Urinary bladder (tissue), 4 donors: ENCODE measurements around the gene CCDC201. TPM values are rescaled to one million over a fixed set of nuclear protein-coding genes. Genes with fewer than 3 reads are reported as not detected.
"Not testable (repeated sequence)": the region's sequence is repeated elsewhere in the genome, so short reads cannot be mapped to it uniquely, and the experiment has no call there.

Experiments used
- DNase-seq: peaks from one replicate; pipeline ENCODE4 v3.0.0-alpha.2; 2015; ENCODE audit errors: extremely low spot score
- H3K27ac ChIP-seq: one replicate; pipeline ENCODE4 v1.5.1; 2013; ENCODE audit warnings: low read depth, mild to moderate bottlenecking, moderate library complexity
- H3K36me3 ChIP-seq: one replicate; pipeline ENCODE4 v1.6.1; 2013; ENCODE audit warnings: mild to moderate bottlenecking, moderate library complexity; ENCODE audit not compliant: insufficient read depth
- H3K4me1 ChIP-seq: one replicate; pipeline ENCODE4 v1.6.1; 2013; ENCODE audit warnings: mild to moderate bottlenecking, moderate library complexity; ENCODE audit not compliant: insufficient read depth
- H3K4me3 ChIP-seq: one replicate; pipeline ENCODE4 v1.5.1; 2013; ENCODE audit warnings: low read depth, low read length
- WGBS: extraction: QIAGEN DNeasy Blood & Tissue Kit; methylation state at CpG from one replicate; pipeline ENCODE4 v1.1.7; 2013; 5-methylcytosine and 5-hydroxymethylcytosine counted together
- polyA plus RNA-seq: library from polyadenylated mRNA; stranded (reverse); fragments of 200-250 nt; gene quantifications from one replicate; pipeline ENCODE4 v1.2.3, GENCODE V29; 2013
- total RNA-seq: library from RNA; depleted of rRNA; stranded (reverse); fragments of >200 nt; gene quantifications from one replicate; pipeline ENCODE4 v1.2.3, GENCODE V29; 2014
- donor health status: healthy with polysubstance abuse.
- donor health status: healthy.

Gene CCDC201
- total and polyA plus RNA-seq, 2 donors, result not detected

GRCh38 chr7:45876519-45876918 is 3.6 kb upstream of the CCDC201 start:
- no peak for DNase-seq
- Histone ChIP-seq H3K36me3 (no peaks in the 10 kb centered on the region), H3K27ac (no peak overlapping the region), H3K4me1 (no peaks in the 10 kb centered on the region), H3K4me3 (no peak overlapping the region)
- WGBS, result 92% methylated on average over 2 of the region's 2 CpGs

GRCh38 chr7:45874408-45875131 is 1.7 kb upstream of the CCDC201 start:
- H3K27ac ChIP-seq, result no peak overlapping the region
- H3K4me3 ChIP-seq, result no peak overlapping the region
- no peak for DNase-seq
- no peaks in the 10 kb centered on the region for H3K36me3 ChIP-seq
- no peaks in the 10 kb centered on the region for H3K4me1 ChIP-seq
- WGBS, result 92% methylated on average over 8 of the region's 8 CpGs

- 75% methylated on average over 6 of the region's 6 CpGs for WGBS
- no peak overlapping the region for H3K4me3 ChIP-seq
- no peak overlapping the region for H3K27ac ChIP-seq
- no peaks in the 10 kb centered on the region for H3K4me1 ChIP-seq
- H3K36me3 ChIP-seq, result no peaks in the 10 kb centered on the region
- DNase-seq, result no peak
Observed at GRCh38 chr7:45873355-45873754, 473 bp upstream of the CCDC201 start.

- Histone ChIP-seq H3K27ac (no peak overlapping the region), H3K4me3 (no peak overlapping the region), H3K4me1 (no peaks in the 10 kb centered on the region), H3K36me3 (no peaks in the 10 kb centered on the region)
- no peak for DNase-seq
- whole genome bisulfite sequencing, result 79% methylated on average over 10 of the region's 10 CpGs
Observed at GRCh38 chr7:45872116-45873034, 507 bp downstream of the CCDC201 start.

- H3K36me3 ChIP-seq, result no peaks in the 10 kb centered on the region
Observed at GRCh38 chr7:45869426-45869825, 3.5 kb downstream of the CCDC201 start.

GRCh38 chr7:45867471-45867870 is 5.4 kb downstream of the CCDC201 start:
- 75% methylated on average over 2 of the region's 2 CpGs for WGBS
- Histone ChIP-seq H3K4me1 (no peaks in the 10 kb centered on the region), H3K36me3 (no peaks in the 10 kb centered on the region), H3K27ac (no peak overlapping the region), H3K4me3 (no peak overlapping the region)
- DNase-seq, result no peak

More at GRCh38 chr7:45869426-45869825, 3.5 kb downstream of the CCDC201 start:
- Histone ChIP-seq H3K27ac (no peak overlapping the region), H3K4me1 (no peaks in the 10 kb centered on the region), H3K4me3 (no peak overlapping the region)
- no peak for DNase-seq
- WGBS, result 43% methylated on average over 4 of the region's 4 CpGs

GRCh38 chr7:45865594-45866410 is 7.1 kb downstream of the CCDC201 start:
- WGBS, result 70% methylated on average over 13 of the region's 13 CpGs
- Histone ChIP-seq H3K4me3 (no peak overlapping the region), H3K36me3 (no peaks in the 10 kb centered on the region), H3K4me1 (no peaks in the 10 kb centered on the region), H3K27ac (no peak overlapping the region)
- DNase-seq, result no peak

GRCh38 chr7:45863715-45864114 is 9.2 kb downstream of the CCDC201 start:
- no peak overlapping the region for H3K27ac ChIP-seq
- H3K4me3 ChIP-seq, result no peak overlapping the region
- no peaks in the 10 kb centered on the region for H3K36me3 ChIP-seq
- no peaks in the 10 kb centered on the region for H3K4me1 ChIP-seq
- 75% methylated on average over 9 of the region's 9 CpGs for WGBS
- no peak for DNase-seq

GRCh38 chr7:45856888-45857287 is 16.0 kb downstream of the CCDC201 start:
- H3K4me1 ChIP-seq, H3K4me3 ChIP-seq, H3K36me3 ChIP-seq, H3K27ac ChIP-seq, DNase-seq: not testable (repeated sequence)
- 92% methylated on average over 4 of the region's 4 CpGs for WGBS

GRCh38 chr7:45855680-45856079 is 17.2 kb downstream of the CCDC201 start:
- not testable (repeated sequence) for DNase-seq
- WGBS, result 37% methylated on average over 3 of the region's 3 CpGs

GRCh38 chr7:45853491-45853890 is 19.4 kb downstream of the CCDC201 start:
- not testable (repeated sequence) for H3K4me3 ChIP-seq, DNase-seq, H3K27ac ChIP-seq, H3K36me3 ChIP-seq, H3K4me1 ChIP-seq
- WGBS, result 83% methylated on average over 8 of the region's 8 CpGs

More at GRCh38 chr7:45855680-45856079, 17.2 kb downstream of the CCDC201 start:
- H3K36me3 ChIP-seq, H3K27ac ChIP-seq, H3K4me1 ChIP-seq, H3K4me3 ChIP-seq: not testable (repeated sequence)

- not testable (repeated sequence) for DNase-seq, H3K27ac ChIP-seq, H3K4me1 ChIP-seq, H3K4me3 ChIP-seq, H3K36me3 ChIP-seq
- WGBS, result 75% methylated on average over 10 of the region's 10 CpGs
Observed at GRCh38 chr7:45852984-45853383, 19.9 kb downstream of the CCDC201 start.

GRCh38 chr7:45848734-45849133 is 24.1 kb downstream of the CCDC201 start:
- not testable (repeated sequence) for DNase-seq, H3K4me1 ChIP-seq
- 79% methylated on average over 6 of the region's 6 CpGs for WGBS

More at GRCh38 chr7:45848734-45849133, 24.1 kb downstream of the CCDC201 start:
- not testable (repeated sequence) for H3K27ac ChIP-seq, H3K4me3 ChIP-seq, H3K36me3 ChIP-seq
